LoVo (cell line): ENCODE data around the gene ZNF618.

Experiments used
- DNase-seq: peaks from one replicate; pipeline ENCODE4 v3.0.0-alpha.2; 2016; ENCODE audit warnings: low spot score

ZNF618 gene

DNA sequence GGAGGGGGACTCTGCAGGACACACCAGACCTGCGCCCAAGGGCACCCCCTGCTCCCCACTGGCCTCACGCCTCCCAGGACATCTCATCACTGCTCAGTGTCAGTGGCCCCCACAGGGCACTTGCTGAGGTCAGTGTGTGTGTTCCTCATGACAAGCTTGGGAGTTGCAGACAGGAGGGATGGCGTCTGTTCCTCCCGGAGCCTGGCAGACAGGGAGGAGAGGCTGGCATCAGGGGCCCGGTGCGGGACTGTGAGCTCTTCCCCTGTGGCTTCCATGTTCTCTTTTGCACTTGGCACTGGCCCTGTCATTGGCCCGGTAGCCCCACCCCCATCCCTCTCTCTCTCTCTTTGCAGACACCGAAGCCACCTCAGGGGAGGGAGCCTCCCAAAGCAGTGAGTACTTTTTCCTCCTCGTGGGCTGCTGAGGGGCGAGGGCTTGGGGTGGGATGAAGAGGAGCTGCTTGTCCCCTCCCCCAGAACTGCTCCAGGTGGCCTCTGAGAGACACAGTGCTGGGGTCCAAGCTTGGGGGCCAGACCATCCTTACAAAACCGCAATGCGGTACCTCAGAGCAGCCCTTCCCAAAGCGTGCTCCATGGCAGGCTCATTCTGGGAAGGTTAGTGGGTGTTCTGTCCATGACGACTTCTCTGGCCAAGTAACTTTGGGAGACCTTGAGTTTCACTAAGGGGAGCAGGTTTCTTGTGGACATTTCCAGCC lies 126.3 kb downstream of the ZNF618 start:
- no peak for DNase-seq

DNA sequence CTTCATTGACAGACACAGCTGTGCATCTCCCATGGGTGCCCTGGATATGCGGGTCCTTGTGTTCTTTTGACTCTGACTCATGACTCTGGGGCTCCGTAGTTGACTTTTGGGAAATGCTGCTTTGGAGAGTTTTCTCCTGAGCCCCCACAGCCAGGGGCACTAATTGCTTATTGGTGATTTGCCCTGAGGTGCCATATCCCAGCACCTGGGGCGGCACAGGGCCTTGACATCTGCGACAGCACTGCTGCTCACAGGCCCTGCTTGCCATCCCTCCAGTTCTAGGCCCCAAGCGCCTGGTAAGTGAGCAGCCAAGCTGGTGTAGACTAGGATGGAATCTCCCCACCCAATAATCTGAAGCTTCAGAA lies 126.9 kb downstream of the ZNF618 start:
- DNase-seq = no peak

DNA sequence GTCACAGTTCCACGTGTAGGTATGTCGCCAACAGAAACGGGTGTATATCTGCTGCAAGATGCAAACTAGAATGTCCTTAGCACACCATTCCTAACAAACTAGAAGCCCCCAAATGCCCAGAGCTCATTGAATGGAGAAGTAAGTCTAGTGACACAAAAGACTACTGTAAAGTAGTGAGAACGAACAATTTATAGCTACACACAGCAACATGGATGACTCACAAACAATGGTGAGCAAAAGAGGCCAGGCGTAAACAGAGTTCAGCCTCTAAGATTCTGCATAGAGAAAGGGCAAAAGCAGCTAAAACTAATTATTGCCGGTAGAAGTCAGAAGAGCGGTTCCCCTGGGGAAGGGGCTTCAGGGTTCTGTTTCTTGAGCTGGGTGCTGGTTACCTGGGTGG lies 127.2 kb downstream of the ZNF618 start:
- DNase-seq = no peak

DNA sequence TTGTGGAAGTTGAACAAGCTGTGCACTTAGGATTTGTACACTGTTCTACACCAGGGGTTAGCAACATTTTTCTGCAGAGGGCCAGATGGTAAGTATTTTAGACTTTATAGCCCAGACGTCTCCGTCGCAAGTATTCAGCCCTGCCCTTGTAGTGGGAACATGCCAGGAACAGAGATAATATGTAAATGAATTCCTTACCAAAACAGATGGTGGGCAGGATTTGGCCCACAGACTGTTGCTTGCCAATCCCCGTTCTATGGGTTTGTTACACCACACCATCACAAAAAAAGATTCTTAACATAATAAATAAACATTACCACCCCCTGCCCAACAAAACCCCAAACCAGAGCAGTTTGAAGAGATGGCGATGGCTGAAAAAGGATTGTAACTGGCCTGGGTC lies 127.6 kb downstream of the ZNF618 start:
- DNase-seq = no peak

DNA sequence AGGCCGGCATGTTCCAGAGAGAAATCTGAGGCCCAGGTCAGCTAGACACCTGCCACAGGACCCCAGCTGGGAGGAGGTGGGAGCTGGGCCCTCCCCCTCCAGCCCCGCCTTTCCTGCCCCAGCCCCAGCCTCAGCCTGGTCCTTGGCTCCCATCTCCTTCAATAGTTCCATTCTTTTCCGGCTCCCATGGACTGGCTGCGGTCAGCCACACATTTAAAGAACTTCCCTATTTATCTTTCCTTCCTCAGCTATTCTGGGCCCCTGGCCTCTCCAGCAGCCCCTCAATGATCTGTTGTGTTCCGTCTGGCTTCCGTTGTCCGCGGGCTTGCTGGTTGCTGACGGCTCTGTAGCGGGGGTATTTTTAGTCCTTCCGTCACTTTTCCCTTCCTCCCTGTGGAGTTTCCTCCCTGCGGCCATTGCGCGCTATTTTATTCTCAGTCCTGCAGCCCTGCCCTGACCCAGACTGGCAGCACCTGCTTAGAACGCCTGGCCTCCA lies 128.2 kb downstream of the ZNF618 start:
- no peak for DNase-seq

DNA sequence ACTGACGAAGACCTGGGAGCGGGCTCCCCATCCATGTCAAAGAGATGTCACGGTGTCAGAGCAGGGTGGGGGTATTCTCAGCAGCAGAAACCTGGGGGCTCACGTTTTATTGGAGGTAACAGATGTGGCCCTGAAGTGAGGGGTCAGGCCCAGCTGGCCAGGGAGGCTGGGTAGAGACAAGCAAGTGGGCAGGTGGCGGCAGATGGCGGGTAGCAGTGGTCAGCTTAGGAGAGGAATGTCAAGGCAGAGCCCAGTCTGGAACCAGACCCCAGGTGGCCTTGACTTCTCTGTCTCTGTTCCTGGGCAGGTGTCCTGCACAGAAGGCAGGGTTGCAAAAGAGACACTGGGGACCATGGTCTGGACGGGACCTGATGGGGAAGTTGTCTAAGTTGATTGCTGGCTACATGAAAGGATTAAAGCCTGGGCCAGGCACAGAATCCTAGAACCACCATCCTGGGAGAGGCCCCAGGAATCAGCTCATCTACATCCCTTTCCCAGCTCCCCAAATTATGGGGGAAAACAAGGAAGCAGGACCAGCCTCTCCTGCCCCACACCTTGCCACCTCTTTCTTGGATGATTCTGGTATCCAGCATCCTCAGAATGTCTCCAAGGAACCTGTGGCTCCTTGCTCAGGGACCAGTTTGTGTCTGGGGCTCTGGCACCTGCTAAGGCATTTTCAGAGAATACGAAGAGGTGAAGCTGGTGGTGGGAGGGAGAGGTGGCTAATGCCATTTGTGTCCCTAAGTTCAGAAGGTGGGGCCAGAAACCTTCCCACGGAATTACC lies 129.5 kb downstream of the ZNF618 start:
- no peak for DNase-seq

DNA sequence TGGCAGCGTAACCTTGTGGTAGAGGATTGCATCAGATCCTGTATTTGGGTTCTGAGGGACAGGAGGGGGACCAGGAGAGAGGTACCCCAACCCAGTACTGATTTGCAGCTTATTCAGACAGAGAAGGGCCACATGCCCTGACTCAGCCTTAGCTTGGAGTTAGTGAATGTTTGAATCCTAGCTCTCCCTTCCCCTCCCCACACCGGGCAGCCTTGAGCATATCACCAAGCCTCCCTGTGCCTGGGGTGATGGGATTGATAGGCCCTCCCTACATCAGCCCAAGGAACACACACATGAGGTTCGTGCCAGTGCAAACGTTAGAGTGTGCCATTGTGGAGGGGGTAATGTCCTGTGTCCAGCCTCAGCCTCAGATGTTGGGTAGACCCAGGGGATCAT lies 130.0 kb downstream of the ZNF618 start:
- no peak for DNase-seq

DNA sequence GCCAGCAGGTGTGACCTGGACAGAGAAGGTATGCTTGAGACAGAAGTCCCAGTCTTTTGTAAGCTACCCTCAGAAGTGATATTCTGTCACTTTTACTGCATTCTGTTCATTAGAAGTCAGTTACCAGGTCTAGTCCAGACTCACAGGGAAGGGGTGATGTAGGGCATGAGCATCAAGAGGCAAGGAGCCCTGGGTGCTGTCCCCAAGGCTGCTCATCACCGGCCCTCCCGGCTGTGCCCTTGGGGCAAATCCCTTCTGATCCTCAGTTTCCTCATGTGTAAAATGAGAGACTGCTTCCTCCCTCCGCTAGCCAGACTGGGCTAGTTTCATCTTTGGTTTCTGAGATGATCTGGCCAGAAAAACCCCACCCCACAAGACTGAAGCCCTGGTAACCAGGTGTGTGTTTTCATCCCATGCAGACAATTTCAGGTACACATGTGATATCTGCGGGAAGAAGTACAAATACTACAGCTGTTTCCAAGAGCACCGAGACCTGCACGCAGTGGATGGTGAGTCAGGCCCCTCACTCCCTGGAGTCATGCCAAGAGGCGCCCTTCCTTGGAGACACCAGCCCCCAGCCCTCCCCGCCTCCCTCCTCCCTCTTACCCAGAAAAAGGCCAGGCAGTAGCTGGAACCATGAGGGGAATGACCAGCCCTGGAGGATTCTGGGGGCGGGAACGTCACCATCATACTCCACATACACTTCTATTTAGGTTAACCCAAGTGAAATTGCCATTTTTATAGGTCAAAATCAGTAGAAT lies 131.0 kb downstream of the ZNF618 start:
- no peak for DNase-seq

DNA sequence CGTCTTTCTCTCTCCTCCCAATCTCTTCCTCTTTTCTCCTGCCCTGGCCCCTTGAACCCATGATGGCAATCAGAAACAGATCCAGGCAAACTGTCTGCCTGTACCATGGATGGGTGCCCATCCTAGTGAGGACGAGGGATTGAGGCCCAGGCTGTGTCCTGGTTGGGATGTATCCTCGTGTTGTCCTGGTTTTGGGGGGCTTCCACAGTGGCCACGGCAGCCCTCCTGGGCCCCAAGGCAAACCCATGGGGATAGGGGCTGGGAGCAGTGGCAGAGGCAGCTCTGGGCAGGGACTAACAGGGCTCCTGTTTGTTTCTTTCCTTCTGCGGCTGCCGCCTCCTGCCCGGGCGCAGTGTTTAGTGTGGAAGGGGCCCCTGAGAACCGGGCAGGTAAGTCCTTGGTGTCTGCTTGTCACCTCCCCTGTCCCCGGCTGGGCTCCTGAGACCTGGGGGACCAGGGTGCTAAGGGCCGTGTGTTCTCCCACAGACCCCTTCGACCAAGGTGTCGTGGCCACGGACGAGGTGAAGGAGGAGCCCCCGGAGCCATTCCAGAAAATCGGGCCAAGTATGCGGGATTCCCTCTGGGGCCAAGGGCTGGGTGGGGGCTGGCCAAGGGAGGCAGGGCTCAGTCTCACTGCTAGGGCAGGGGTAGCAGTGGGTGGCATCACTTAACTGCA lies 132.0 kb downstream of the ZNF618 start:
- no peak for DNase-seq

DNA sequence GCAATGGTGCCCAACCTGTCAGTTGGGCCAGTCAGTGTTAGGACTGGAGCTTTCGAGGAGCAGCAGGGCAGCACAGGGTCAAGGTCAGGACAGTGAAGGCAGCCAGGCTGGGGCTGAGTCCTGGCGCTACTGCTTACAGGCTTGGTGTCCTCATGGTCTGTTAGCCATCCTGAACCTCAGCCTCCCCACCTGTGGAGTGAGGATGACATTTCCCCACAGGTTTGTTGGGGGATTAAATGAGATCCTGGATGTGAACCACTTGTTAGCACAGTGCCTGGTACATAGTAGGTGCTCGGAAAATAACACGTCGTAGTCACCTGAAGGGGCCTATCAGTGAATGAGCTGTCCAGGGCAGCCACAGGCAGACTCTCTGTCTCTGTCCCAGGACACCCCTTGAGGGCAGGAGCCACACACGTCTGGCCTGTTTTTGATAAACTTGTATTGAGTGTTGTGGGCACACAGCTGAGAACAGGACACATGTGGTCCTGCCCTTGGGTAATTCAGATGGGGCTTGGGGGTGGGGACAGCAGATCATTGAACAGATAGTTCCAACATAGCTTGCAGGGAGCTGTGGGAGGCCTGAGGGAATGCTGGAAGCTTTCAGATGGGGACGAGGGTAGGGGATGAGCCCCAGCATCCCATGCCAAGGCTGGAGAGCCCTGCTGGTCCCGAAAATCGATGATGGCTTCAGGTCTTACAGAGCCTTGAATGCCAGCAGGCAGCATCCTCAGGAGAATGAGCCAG lies 132.7 kb downstream of the ZNF618 start:
- no peak for DNase-seq

DNA sequence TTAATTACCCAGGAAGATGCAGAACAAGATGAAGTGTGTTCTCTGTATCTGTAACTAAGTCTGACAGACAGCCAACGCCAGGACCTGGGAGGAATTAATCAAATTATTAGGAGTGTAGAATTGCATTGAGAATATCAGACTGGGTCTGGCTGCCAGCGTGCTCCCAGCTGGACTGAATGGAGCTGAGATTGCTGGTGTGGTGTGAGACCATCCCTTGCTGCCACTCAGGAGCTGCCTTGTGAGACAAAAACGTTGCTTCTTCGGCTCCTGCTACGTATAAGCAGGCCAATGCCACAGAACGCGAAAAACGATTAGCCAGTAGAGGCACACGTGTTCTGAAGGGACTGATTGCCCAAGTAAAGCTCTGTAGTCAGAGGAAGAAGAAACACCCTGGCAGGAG lies 135.2 kb downstream of the ZNF618 start:
- DNase-seq = no peak

DNA sequence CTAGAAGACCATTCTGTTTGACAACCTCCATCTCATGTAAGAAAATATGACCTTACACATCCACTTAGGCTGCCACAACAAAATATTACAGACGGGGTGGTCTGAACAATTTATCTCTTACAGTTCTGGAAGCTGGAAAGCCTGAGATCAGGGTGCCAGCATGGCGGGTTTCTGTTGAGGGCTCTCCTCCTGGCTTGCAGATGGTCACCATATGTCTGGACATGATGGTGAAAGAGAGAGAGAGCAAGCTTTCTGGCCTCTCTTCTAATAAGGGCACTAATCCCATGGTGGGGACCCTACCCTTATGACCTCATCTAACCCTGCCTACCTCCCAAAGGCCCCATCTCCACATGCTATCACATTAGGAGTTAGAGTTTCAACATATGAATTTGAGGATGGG lies 136.0 kb downstream of the ZNF618 start:
- no peak for DNase-seq

DNA sequence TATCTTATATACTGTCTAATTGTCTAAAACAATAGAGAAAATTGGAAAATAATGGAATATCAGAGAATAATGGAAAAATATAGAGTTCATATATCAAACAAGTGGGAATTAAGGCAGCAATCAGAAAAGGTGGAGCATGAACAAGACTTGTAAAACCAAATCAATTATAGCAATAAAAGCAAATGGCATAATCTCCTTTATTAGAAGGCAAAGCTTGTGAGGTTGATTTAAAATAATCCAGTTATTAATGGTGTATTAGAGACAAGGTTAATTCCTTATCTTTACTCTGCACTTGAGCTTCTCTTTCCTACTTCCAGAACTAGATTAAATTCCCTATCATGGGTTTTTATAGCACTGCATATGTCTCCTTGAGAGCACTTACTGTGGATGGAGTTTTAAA lies 137.9 kb downstream of the ZNF618 start:
- no peak for DNase-seq

DNA sequence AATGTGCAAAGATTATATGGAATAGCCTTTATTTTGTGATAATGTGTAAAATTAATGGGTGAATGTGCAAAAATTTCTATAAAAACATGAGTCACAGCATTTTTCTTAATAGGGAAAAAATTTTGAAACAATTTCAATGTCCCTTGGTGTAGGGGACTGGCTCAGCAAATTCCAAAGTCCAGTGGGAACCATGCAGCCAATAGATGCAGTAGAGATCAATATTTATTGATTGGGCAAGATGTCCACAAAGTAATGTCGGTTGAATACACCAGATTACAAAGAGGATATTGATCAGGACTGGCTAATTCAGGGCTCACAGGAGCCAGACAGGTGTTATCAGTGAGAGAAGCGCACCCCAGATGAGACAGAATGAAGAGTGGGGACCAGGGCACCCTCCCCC lies 139.5 kb downstream of the ZNF618 start:
- DNase-seq = no peak

DNA sequence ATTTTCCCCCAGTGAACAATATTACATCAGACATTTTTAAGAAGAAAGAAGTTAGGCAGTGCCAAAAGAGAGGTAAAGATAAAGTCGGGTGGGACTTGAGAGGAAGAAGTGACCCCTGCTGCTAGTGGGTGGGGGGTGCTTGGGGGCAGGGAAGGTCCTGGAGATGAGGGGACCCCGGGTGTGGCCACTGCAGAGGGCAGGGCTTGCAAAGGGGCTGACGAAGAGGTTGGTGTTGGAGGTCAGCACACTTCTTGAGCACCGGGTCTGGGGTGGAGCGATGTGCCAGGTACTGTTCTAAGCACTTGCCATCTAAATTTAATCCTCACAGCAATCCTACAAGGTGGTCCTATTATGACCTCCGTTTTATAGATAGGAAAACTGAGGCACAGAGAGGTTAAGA lies 140.0 kb downstream of the ZNF618 start:
- no peak for DNase-seq

DNA sequence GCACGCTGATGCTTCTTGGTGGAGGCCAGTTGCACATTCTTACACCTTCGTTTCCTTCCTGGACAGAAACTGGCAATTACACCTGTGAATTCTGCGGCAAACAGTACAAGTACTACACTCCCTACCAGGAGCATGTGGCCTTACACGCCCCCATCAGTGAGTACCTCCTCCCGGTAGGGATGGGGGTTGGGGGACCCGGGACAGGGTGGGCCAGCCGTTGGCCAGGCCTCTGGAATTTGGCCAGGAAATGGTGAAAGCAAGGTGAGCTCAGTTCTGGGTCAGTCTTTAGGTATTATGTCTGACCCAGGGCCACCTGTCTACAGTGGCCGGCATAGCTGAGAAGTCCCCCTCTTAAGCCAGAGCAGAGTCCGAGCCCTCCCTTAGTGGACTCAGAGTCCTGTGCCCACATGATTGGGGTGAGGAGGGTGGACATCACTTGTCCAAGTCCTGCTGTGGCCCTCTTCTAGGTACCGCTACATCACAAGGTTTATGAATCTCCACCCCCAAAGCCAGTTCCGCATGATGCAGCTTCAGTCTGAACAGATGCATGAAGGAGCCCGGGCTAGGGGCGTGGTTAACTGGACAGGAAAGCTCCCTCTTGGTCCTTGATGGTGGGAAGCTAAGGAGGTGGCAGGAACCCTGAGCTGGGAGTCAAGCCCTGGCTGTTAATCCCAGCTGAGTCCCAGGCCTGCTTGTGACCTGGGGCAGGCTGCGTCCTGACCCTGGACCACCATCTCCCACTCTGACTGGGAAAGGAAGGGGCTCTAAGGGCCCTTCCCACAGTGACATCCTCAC lies 140.7 kb downstream of the ZNF618 start:
- no peak for DNase-seq

DNA sequence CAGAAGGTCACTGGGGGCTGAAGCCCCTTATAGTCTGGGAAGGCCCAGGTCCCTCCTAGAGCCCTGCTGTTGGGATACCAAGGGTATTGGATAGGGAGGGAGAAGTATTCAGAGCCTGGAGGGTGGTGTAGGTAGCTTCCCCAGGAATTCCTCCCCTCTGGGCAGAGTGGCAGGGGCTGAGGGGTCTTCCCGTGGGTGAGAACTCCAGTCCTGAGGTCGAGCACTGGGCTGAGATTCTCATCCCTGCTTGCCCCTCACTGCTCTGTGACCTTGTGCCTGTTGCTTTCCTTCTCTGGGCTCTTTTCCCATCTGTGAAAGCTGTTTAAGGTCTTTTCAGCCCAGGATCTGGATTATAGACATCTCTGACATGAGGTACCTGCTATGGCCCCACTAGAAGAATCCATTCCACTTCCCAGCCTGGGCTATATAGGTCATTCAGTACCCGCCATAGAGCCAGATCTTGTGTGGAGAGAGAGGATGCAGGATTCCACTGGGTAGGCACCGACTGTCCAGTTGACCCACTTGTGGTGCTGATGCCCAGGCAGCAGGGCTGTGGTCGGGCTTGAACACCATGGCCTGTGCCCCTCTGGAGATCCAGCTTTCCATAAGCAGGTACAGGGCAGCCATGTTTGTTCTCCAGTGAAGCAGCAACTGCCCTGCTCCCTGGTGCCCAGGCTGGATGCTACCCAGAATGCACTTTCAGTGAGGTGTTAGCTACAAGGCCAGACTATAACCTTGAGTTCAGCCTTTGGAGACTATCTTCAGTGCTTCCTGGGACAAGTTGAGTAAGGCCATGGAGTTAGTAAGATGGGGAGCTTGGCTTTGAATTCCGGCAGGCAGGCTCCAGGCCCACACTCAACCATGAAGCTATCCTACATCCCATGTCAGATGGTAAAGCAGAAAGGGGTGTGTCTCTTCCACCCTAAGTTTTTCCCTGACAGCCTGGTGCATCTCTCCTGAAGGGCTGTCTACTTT lies 141.9 kb downstream of the ZNF618 start:
- no peak for DNase-seq

DNA sequence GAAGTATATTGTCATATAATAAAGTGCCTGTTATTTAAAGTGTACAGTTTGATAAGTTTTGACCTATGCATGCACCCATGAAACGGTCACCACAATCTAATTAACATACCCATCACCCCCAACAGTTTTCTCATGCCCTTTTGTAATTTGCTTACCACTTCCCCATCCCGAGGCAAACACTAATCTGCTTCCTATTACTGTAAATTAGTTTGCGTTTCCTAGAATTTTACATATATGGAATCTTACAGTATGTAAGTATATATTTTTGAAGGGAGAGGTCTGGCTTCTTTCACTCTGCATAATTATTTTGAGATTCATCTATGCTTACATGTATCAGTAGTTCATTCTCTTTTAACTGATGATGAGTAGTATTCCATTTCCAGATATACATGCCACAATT lies 145.5 kb downstream of the ZNF618 start:
- no peak for DNase-seq

DNA sequence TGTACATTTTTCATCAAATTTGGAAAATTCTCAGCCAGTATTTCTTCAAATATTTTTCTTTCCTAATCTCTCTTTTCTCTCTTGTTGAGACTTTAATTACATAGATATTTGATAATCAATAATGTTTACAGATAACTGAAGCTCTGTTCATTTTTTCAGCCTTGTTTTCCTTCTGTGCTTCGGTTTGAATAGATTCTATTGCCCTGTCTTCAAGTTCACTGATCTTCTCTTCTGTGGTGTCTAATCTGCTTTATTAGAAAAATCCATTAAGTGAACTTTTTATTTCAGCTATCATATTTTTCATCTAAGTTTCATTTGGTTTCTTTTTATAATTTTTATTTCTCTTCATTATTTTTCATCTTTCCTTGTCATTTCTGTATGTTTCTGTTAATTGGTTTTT lies 147.9 kb downstream of the ZNF618 start:
- no peak for DNase-seq
